GM19238 (cell line): ENCODE results near the gene MALL.
"Not testable (repeated sequence)": the region's sequence is repeated elsewhere in the genome, so short reads cannot be mapped to it uniquely, and the experiment has no call there.

Experiments used
- DNase-seq: peaks from one replicate; pipeline ENCODE4 v3.0.0; 2011; ENCODE audit warnings: low spot score; ENCODE audit not compliant: insufficient read length

MALL gene

DNA sequence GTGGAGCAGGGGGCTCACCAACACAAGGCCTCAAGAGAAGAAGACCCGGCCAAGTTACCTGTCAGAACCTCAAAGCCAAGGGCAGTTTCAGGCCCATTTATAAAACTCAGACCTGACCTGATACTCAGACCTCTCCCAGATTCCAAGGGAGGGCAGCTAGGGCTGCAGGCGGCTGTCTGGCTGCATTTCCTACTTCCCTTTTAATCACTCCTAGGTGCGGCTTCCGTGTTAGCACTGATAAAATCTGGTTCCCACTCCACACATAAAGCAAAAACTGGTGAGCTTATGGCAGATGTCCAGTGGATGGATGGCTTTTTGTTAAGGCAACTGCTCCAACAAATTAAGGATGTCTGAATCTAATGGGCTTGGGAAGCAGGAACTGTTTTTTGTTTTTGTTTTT is 63.5 kb downstream of the MALL start:
- not testable (repeated sequence) for DNase-seq

DNA sequence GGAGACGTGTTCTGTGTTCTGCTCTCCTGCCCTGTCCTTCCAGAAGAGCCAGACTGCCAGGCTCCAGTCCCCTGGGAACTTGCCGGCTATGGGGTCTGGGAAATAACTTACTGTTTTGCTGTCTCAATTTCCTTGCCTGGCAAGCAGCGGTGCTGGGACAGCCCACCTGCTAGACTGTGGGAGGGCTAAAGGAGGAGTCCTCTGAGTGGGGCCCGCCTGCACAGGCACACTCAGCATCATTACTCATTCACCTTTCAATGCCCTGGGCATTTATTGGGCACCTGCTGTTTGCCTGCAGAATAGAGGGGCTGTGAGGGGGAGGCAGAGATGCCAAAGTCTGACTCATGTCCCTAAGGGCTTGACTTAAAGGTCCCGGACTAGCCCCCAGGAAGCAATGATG is 65.4 kb downstream of the MALL start:
- DNase-seq, result not testable (repeated sequence)

DNA sequence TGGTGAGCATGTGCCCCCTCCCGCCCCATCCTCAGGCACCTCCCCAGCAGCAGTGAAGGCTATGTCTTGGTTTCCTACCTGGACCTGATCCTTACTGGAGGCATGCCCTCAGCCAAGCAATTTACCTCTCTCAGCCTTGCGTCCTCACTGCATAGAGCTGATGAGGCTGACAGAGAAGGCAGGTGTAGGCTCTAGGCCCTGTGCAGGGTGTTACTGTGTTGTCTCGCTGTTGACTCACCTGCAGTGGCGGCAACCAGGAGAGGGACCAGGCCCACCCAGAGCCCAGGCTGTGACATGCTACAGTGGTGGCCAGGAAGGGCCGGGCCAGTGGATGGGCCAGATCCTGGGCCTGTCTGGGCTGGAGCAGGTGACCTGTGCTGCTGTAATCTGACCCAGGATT is 65.9 kb downstream of the MALL start:
- not testable (repeated sequence) for DNase-seq

DNA sequence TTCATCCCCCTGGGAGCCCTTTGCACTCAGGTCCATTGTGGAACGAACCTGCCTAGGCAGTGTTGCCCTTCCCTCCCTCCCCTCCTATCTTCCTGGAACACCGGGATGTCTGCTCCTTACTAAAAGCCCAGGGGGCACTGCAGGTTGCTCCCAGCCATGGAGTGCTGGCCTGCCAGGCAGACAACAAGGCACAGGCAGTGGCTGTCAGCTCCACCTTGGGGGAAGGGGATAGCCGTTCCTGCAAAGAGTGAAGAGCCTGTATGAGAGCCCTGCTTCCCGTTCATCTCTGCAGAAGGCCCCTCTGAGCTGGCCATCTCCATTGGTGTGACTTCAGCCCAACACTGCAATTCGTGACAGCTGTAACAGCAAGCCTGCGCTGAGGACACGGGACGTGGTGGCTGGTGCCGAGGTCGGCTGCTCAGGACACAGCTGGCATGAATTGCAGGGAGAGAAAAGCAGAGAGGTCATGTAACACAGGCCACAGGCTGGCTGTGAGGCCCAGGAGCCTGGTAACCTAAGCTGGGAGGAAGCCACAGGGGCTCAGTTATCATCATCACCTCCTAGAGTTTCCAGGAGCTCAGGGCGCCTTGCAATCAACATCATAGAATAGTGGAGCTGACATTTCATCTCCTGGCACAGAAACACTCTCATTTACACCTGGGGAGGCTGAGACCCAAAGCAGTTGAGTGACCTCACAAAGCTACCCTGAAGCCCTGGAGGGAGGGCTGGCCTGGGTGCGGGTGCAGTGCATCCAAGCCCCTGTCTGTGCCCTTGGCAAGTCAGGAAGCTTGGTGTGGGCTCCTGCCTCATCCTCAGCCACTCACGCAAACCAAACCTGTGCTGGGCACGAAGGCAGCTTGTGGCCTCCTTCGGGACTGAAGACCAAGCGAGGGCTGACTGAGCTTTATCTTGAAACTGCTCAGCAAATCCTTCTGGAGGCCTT is 67.1 kb downstream of the MALL start:
- not testable (repeated sequence) for DNase-seq

DNA sequence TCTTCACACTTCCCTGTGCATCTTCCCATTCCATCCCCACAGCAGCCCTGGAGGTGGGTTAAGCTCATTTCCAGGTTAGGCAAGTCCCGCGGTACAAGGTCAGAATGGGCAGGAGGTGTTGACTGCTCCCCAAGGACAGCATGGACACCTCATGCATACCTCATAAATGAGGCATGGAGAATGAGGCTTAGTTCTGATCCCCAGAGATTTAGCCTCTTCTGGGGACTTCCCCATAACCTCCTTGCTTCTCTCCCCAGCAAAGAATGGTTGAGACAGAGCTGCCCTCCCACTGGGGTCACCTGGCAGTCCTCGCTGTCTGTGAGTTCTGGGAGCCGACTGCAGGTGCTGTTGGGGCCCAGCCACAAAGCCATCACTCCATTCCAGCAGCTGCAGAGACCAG is 68.4 kb downstream of the MALL start:
- DNase-seq, result not testable (repeated sequence)

DNA sequence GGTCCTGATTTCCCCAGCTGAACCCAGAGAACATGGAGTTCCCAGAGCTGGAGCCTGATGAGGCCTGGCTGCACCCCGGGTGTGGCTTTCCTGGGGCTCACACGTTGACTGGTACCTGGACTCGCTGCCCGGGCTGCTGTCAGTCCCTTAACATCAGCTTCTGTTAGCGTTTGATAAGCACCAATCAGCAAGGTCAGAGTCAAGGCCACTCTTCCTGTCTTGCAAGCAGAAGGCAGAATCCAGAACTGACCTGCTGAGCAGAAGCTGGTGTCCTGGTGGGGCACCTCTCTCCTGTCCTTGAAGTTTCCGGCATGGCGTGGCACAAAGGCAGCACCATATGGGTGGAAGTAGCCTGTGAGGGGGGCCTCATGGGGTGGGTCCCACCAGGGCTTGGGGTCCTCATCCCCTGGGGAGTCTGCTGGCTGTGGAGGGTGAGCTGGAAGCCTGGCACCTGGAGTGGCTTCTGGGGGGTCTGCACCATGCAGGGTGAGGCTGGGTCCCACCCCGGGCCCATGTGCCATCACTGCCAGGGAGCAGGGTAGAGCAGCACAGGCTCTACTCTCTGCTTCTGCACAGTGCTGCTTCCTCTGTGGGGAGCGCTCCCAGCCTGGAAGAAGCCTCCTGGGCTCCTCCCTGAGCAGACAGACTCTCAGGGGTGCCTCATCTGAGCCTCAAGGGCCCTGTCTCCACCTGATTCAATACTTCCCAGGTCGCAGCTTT is 73.5 kb downstream of the MALL start:
- not testable (repeated sequence) for DNase-seq

DNA sequence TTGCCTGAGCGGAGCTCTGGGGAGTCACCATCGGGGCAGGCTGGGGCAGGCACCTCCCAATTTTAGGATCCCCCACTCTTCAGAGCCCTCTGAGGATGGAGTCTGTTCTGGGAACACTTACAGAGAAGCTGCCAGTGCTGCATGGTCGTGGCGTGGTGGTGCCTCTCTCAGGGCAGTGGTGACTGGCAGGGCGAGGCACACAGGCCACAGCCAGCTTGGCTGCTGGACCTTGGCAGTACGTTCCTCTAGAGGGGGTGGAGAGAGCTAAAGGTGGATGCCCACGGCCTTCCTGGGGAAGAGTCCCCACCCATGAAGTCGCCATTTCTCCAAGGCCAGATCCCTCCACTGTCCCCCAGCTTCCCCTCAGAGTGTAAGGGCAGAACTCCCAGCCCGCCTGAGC is 78.3 kb downstream of the MALL start:
- DNase-seq, result not testable (repeated sequence)

DNA sequence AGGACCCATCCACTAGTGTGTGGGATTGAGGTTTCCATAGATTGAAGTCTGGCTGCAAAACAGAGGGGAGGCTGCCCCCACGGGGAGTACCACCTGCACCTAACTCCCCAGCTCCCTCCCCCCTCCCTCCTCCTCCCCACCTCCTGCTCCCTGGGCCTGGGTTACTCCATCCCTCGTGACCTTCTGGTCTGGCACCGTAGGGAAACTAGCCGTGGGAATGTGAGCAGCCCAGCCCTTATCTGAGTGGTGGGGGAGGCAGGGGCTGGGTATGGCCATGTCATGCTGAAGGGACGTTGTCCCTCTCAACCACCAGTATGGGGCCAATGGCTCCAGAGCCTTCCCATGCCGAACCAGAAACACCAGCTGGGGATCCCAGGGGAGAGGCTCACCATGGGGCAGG is 80.2 kb downstream of the MALL start:
- not testable (repeated sequence) for DNase-seq

DNA sequence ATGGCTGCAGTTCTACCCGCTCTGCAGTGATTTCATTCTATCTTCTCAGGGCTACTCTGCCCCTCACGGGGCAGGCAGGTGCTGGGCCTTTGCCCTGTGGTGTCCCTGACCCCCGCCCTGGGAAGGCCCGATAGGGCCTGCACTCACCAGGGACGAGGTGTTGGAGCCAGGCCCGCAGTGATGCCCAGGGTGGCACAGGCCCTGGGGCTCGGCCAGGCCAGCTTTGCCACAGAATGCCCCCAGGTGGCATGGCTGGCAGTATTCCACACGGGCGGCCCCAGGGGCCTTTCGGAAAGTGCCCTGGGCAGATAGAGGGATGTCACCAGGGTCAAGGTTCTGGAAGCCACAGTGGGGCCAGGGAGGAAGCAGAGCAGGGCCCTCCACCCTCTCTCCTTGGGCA is 80.7 kb downstream of the MALL start:
- not testable (repeated sequence) for DNase-seq
